ENCODE data around the gene PTPRJ. TPM values are rescaled to one million over a fixed set of nuclear protein-coding genes. Genes with fewer than 3 reads are reported as not detected.

Gene PTPRJ
- total RNA-seq, 1 donor from 2014 or later: 22.9 TPM

- H3K36me3 ChIP-seq (ENCODE audit: insufficient read depth, low read length): peaks cover 29% of the 10 kb centered on the region
- H3K4me2 ChIP-seq (ENCODE audit: low read length): no peak overlapping the region
- Mint-ChIP-seq H3K36me3 (ENCODE audit: low read depth, unreplicated experiment) (peaks cover 24% of the 10 kb centered on the region), H3K4me1 (ENCODE audit: low read depth, unreplicated experiment) (peaks cover 4% of the 10 kb centered on the region), H3K27me3 (ENCODE audit: low read depth, unreplicated experiment) (no peaks in the 10 kb centered on the region), H3K27ac (ENCODE audit: unreplicated experiment) (no peak overlapping the region), H3K4me3 (ENCODE audit: unreplicated experiment) (no peak overlapping the region), H3K9me3 (ENCODE audit: unreplicated experiment) (no peaks in the 10 kb centered on the region)
- no peak for FAIRE-seq
- no peak overlapping the region for H3K27ac ChIP-seq (ENCODE audit: low read depth, low read length)
- H3K79me2 ChIP-seq (ENCODE audit: insufficient read depth, low read length): no peaks in the 10 kb centered on the region
- no peak overlapping the region for H3K4me3 ChIP-seq (ENCODE audit: insufficient read depth, low read depth, low read length)
- no peaks in the 10 kb centered on the region for H3K27me3 ChIP-seq (ENCODE audit: insufficient read depth, low read length)
- peaks cover 4% of the 10 kb centered on the region for H4K20me1 ChIP-seq (ENCODE audit: insufficient read depth, low read length)
- H2AFZ ChIP-seq (ENCODE audit: low read depth, low read length): no peak overlapping the region
- TF ChIP-seq EZH2 (IDR thresholded peaks at IDR 0.05; ENCODE audit: insufficient read depth, low read length): no peak
- no peak for TF ChIP-seq CTCF (IDR thresholded peaks at IDR 0.05; ENCODE audit: insufficient read depth, low read depth, low read length)
- H3K9me3 ChIP-seq (ENCODE audit: insufficient read depth, low read depth, low read length): no peaks in the 10 kb centered on the region
- DNase-seq (ENCODE audit: low read depth): no peak
- no peak overlapping the region for H3K9ac ChIP-seq (ENCODE audit: low read length)
- H3K4me1 ChIP-seq (ENCODE audit: insufficient read depth, low read length): peaks cover 6% of the 10 kb centered on the region
Observed at GRCh38 chr11:48123934-48124755, 143.8 kb downstream of the PTPRJ start.

- no peak overlapping the region for H2AFZ ChIP-seq (ENCODE audit: low read depth, low read length)
- H3K27me3 ChIP-seq (ENCODE audit: insufficient read depth, low read length): no peaks in the 10 kb centered on the region
- H4K20me1 ChIP-seq (ENCODE audit: insufficient read depth, low read length): peaks cover 4% of the 10 kb centered on the region
- H3K4me1 Mint-ChIP-seq (ENCODE audit: low read depth, unreplicated experiment): peaks cover 4% of the 10 kb centered on the region
- TF ChIP-seq EZH2 (IDR thresholded peaks at IDR 0.05; ENCODE audit: insufficient read depth, low read length): no peak
- TF ChIP-seq CTCF (IDR thresholded peaks at IDR 0.05; ENCODE audit: insufficient read depth, low read depth, low read length): no peak
- H3K9ac ChIP-seq (ENCODE audit: low read length): no peak overlapping the region
- FAIRE-seq (no peak), DNase-seq (ENCODE audit: low read depth) (no peak)
- peaks cover 34% of the 10 kb centered on the region for H3K36me3 ChIP-seq (ENCODE audit: insufficient read depth, low read length)
- H3K9me3 ChIP-seq (ENCODE audit: insufficient read depth, low read depth, low read length): no peaks in the 10 kb centered on the region
- H3K4me1 ChIP-seq (ENCODE audit: insufficient read depth, low read length): peaks cover 6% of the 10 kb centered on the region
- H3K27ac ChIP-seq (ENCODE audit: low read depth, low read length): no peak overlapping the region
- H3K4me3 Mint-ChIP-seq (ENCODE audit: unreplicated experiment): no peak overlapping the region
- peaks cover 24% of the 10 kb centered on the region for H3K36me3 Mint-ChIP-seq (ENCODE audit: low read depth, unreplicated experiment)
- no peaks in the 10 kb centered on the region for H3K79me2 ChIP-seq (ENCODE audit: insufficient read depth, low read length)
- no peak overlapping the region for H3K4me3 ChIP-seq (ENCODE audit: insufficient read depth, low read depth, low read length)
- no peak overlapping the region for H3K27ac Mint-ChIP-seq (ENCODE audit: unreplicated experiment)
- no peaks in the 10 kb centered on the region for H3K9me3 Mint-ChIP-seq (ENCODE audit: unreplicated experiment)
- no peak overlapping the region for H3K4me2 ChIP-seq (ENCODE audit: low read length)
- no peaks in the 10 kb centered on the region for H3K27me3 Mint-ChIP-seq (ENCODE audit: low read depth, unreplicated experiment)
Observed at GRCh38 chr11:48124880-48125279, 144.5 kb downstream of the PTPRJ start.

GRCh38 chr11:48125866-48126265, 145.5 kb downstream of the PTPRJ start:
- no peaks in the 10 kb centered on the region for H3K9me3 Mint-ChIP-seq (ENCODE audit: unreplicated experiment)

More at GRCh38 chr11:48125866-48126265, 145.5 kb downstream of the PTPRJ start:
- DNase-seq (ENCODE audit: low read depth) (no peak), FAIRE-seq (no peak)
- H3K9ac ChIP-seq (ENCODE audit: low read length): no peak overlapping the region
- peaks cover 37% of the 10 kb centered on the region for H3K36me3 ChIP-seq (ENCODE audit: insufficient read depth, low read length)
- H2AFZ ChIP-seq (ENCODE audit: low read depth, low read length): no peak overlapping the region
- H3K27me3 ChIP-seq (ENCODE audit: insufficient read depth, low read length): no peaks in the 10 kb centered on the region
- H3K4me1 ChIP-seq (ENCODE audit: insufficient read depth, low read length): peaks cover 6% of the 10 kb centered on the region
- H3K4me2 ChIP-seq (ENCODE audit: low read length): no peak overlapping the region
- H3K9me3 ChIP-seq (ENCODE audit: insufficient read depth, low read depth, low read length): no peaks in the 10 kb centered on the region
- no peak overlapping the region for H3K27ac ChIP-seq (ENCODE audit: low read depth, low read length)
- no peak overlapping the region for H3K4me3 ChIP-seq (ENCODE audit: insufficient read depth, low read depth, low read length)
- H3K36me3 Mint-ChIP-seq (ENCODE audit: low read depth, unreplicated experiment): peaks cover 24% of the 10 kb centered on the region
- peaks cover 4% of the 10 kb centered on the region for H4K20me1 ChIP-seq (ENCODE audit: insufficient read depth, low read length)
- H3K27me3 Mint-ChIP-seq (ENCODE audit: low read depth, unreplicated experiment): no peaks in the 10 kb centered on the region
- no peaks in the 10 kb centered on the region for H3K79me2 ChIP-seq (ENCODE audit: insufficient read depth, low read length)
- TF ChIP-seq CTCF (IDR thresholded peaks at IDR 0.05; ENCODE audit: insufficient read depth, low read depth, low read length) (no peak), EZH2 (IDR thresholded peaks at IDR 0.05; ENCODE audit: insufficient read depth, low read length) (no peak)
- H3K4me3 Mint-ChIP-seq (ENCODE audit: unreplicated experiment): no peak overlapping the region
- peaks cover 4% of the 10 kb centered on the region for H3K4me1 Mint-ChIP-seq (ENCODE audit: low read depth, unreplicated experiment)
- H3K27ac Mint-ChIP-seq (ENCODE audit: unreplicated experiment): no peak overlapping the region

All from astrocyte (in vitro differentiated cells and primary cell).